Stimulated activated CD8-positive, alpha-beta memory T cell treated with anti-CD3 and anti-CD28 coated beads, Interleukin-15, amount 100 ng/mL, for 24 hours (primary cell): ENCODE data around the gene CBR1.
"Not testable (repeated sequence)": the region's sequence is repeated elsewhere in the genome, so short reads cannot be mapped to it uniquely, and the experiment has no call there.

Experiments
- DNase-seq: peaks from one replicate; pipeline ENCODE4 v3.0.0-alpha.2; 2020; ENCODE audit warnings: low read depth

CBR1 gene

GRCh38 chr21:36052860-36053714 lies 16.7 kb upstream of the CBR1 start:
- no peak for DNase-seq

- no peak for DNase-seq
Measured at GRCh38 chr21:36053715-36054062, 16.1 kb upstream of the CBR1 start.

GRCh38 chr21:36055551-36055950 lies 14.3 kb upstream of the CBR1 start:
- DNase-seq, result no peak

- no peak for DNase-seq
Measured at GRCh38 chr21:36059823-36060158, 10.0 kb upstream of the CBR1 start.

- peak; percentile 93 for DNase-seq
Measured at GRCh38 chr21:36060159-36060921, 9.5 kb upstream of the CBR1 start, which contains the start of gene SETD4. SETD4 (minus strand) TSS chr21:36060526; CDS start chr21:36058888, 1,638 bp downstream.

GRCh38 chr21:36061445-36061844 lies 8.4 kb upstream of the CBR1 start:
- no peak for DNase-seq

GRCh38 chr21:36063375-36064084 lies 6.3 kb upstream of the CBR1 start:
- no peak for DNase-seq

- DNase-seq, result no peak
Measured at GRCh38 chr21:36064085-36064460, 5.8 kb upstream of the CBR1 start.

GRCh38 chr21:36065497-36066036 lies 4.3 kb upstream of the CBR1 start:
- DNase-seq, result no peak

- DNase-seq, result no peak
Measured at GRCh38 chr21:36068748-36069398, 951 bp upstream of the CBR1 start.

- DNase-seq, result no peak
Measured at GRCh38 chr21:36070999-36071398, 1.2 kb downstream of the CBR1 start.

GRCh38 chr21:36072453-36073162 lies 2.8 kb downstream of the CBR1 start:
- no peak for DNase-seq

GRCh38 chr21:36073181-36073580 lies 3.4 kb downstream of the CBR1 start:
- no peak for DNase-seq

GRCh38 chr21:36073911-36074310 lies 4.1 kb downstream of the CBR1 start:
- not testable (repeated sequence) for DNase-seq

- DNase-seq, result no peak
Measured at GRCh38 chr21:36075171-36075570, 5.3 kb downstream of the CBR1 start.

GRCh38 chr21:36075953-36076352 lies 6.1 kb downstream of the CBR1 start:
- DNase-seq, result no peak

GRCh38 chr21:36076878-36077655 lies 7.2 kb downstream of the CBR1 start:
- no peak for DNase-seq

GRCh38 chr21:36077758-36078157 lies 7.9 kb downstream of the CBR1 start:
- DNase-seq, result no peak

- DNase-seq, result no peak
Measured at GRCh38 chr21:36079010-36079649, 9.3 kb downstream of the CBR1 start.

GRCh38 chr21:36079671-36080070 lies 9.8 kb downstream of the CBR1 start:
- no peak for DNase-seq
